IMR-90 (cell line): Measurements from ENCODE around the gene CFAP69. TPM values are rescaled to one million over a fixed set of nuclear protein-coding genes. Genes with fewer than 3 reads are reported as not detected.
A peak's percentile ranks its signal among the peaks of the same experiment; 100 is the strongest.

ENCODE experiments used
- ATAC-seq: fragments of 200-7000 bp; cut with Tn5 transposase; 2 replicates; pipeline ENCODE4 v1.9.1; 2020; ENCODE audit warnings: low read depth, mild to moderate bottlenecking, moderate library complexity
- BruUV-seq: library from RNA; stranded (reverse); fragments of 400-500 nt; replicated peaks from 2 replicates; lab custom pipeline; 2021; lab: Mats Ljungman, UMichigan
- CTCF ChIA-PET: fragments of 300-600 bp; formaldehyde crosslinking; extraction: SDS; loops from one replicate; lab custom pipeline; 2021; ENCODE audit warnings: antibody characterized with exemption; lab: Yijun Ruan, JAX
- POLR2A ChIA-PET: fragments of 300-600 bp; sonication (Branson Sonifier 250); formaldehyde crosslinking; loops from one replicate; lab custom pipeline; 2022; ENCODE audit warnings: antibody characterized with exemption; ENCODE audit not compliant: unreplicated experiment; lab: Charles Lee
- DNase-seq: peaks from one replicate; pipeline ENCODE4 v3.0.0; 2013
- H2AFZ ChIP-seq: replicated peaks from 2 replicates; pipeline ENCODE3; 2013; ENCODE audit warnings: low read length, mild to moderate bottlenecking; ENCODE audit not compliant: poor library complexity
- H2AK5ac ChIP-seq: 2 replicates; pipeline ENCODE4 v1.6.1; 2013; ENCODE audit warnings: low read depth, low read length, inconsistent platforms
- H2AK9ac ChIP-seq: replicated peaks from 2 replicates; pipeline ENCODE3; 2013; ENCODE audit warnings: mild to moderate bottlenecking, low read depth, low read length, moderate library complexity; ENCODE audit not compliant: poor library complexity
- H2BK120ac ChIP-seq: 2 replicates; pipeline ENCODE4 v1.6.1; 2013; ENCODE audit warnings: low read depth, low read length, inconsistent platforms
- H2BK15ac ChIP-seq: 3 replicates; pipeline ENCODE4 v1.6.1; 2013; ENCODE audit warnings: low read depth, low read length, inconsistent platforms
- H2BK20ac ChIP-seq: 2 replicates; pipeline ENCODE4 v1.6.1; 2013; ENCODE audit warnings: low read depth, mild to moderate bottlenecking, inconsistent platforms, low read length, moderate library complexity
- H2BK5ac ChIP-seq: 2 replicates; pipeline ENCODE4 v1.6.1; 2013; ENCODE audit warnings: mild to moderate bottlenecking, low read depth, low read length, inconsistent platforms; ENCODE audit not compliant: poor library complexity, severe bottlenecking
- H3K14ac ChIP-seq: replicated peaks from 2 replicates; pipeline ENCODE4 v1.6.1; 2013; ENCODE audit warnings: low read depth, low read length, inconsistent platforms
- H3K18ac ChIP-seq: 2 replicates; pipeline ENCODE4 v1.6.1; 2013; ENCODE audit warnings: low read depth, low read length, control low read depth
- H3K23ac ChIP-seq: 2 replicates; pipeline ENCODE4 v1.6.1; 2013; ENCODE audit warnings: low read depth, low read length, inconsistent platforms
- H3K27ac ChIP-seq: 2 replicates; pipeline ENCODE4 v1.5.1; 2013; ENCODE audit warnings: mild to moderate bottlenecking, control low read depth, low read length; ENCODE audit not compliant: insufficient read depth
- H3K27me3 ChIP-seq: 2 replicates; pipeline ENCODE4 v1.6.1; 2013; ENCODE audit warnings: low read length; ENCODE audit not compliant: control insufficient read depth, insufficient read depth
- H3K36me3 ChIP-seq: 2 replicates; pipeline ENCODE4 v1.6.1; 2013; ENCODE audit warnings: low read length, mixed read lengths; ENCODE audit not compliant: control insufficient read depth, insufficient read depth
- H3K4ac ChIP-seq: 2 replicates; pipeline ENCODE4 v1.6.1; 2013; ENCODE audit warnings: low read depth, low read length, inconsistent platforms
- H3K4me1 ChIP-seq: 2 replicates; pipeline ENCODE4 v1.6.1; 2013; ENCODE audit warnings: low read length, mixed read lengths; ENCODE audit not compliant: control insufficient read depth, insufficient read depth
- H3K4me2 ChIP-seq: 2 replicates; pipeline ENCODE4 v1.6.1; 2013; ENCODE audit warnings: low read depth, mild to moderate bottlenecking, control low read depth, low read length, moderate library complexity
- H3K4me3 ChIP-seq: 2 replicates; pipeline ENCODE4 v1.5.1; 2013; ENCODE audit warnings: low read depth, mild to moderate bottlenecking, control low read depth, low read length, moderate library complexity; ENCODE audit not compliant: insufficient read depth
- H3K56ac ChIP-seq: 2 replicates; pipeline ENCODE4 v1.6.1; 2013; ENCODE audit warnings: low read length, inconsistent platforms; ENCODE audit not compliant: insufficient read depth; ENCODE audit errors: extremely low read depth
- H3K79me1 ChIP-seq, 2 experiments: 2 replicates each; pipeline ENCODE4 v1.6.1; 2013; ENCODE audit warnings: low read length in 2 of 2, inconsistent platforms in 1 of 2, low read depth in 1 of 2
- H3K9ac ChIP-seq: 2 replicates; pipeline ENCODE4 v1.6.1; 2013; ENCODE audit warnings: low read depth, low read length, control low read depth
- H3K9me1 ChIP-seq: 2 replicates; pipeline ENCODE4 v1.6.1; 2013; ENCODE audit warnings: low read length, inconsistent platforms; ENCODE audit not compliant: insufficient read depth
- H3K9me3 ChIP-seq: 2 replicates; pipeline ENCODE4 v1.6.1; 2013; ENCODE audit warnings: low read length; ENCODE audit not compliant: control insufficient read depth, insufficient read depth
- H4K20me1 ChIP-seq: 2 replicates; pipeline ENCODE4 v1.6.1; 2013; ENCODE audit warnings: low read length, inconsistent platforms; ENCODE audit not compliant: insufficient read depth
- H4K5ac ChIP-seq: 2 replicates; pipeline ENCODE4 v1.6.1; 2013; ENCODE audit warnings: mild to moderate bottlenecking, low read depth, low read length, control low read depth
- H4K8ac ChIP-seq, 2 experiments: 2 replicates each; pipeline ENCODE4 v1.6.1; 2013; ENCODE audit warnings: low read depth in 2 of 2, low read length in 2 of 2, control low read depth in 1 of 2, inconsistent platforms in 1 of 2
- H4K91ac ChIP-seq: 2 replicates; pipeline ENCODE4 v1.6.1; 2013; ENCODE audit warnings: low read depth, low read length, inconsistent platforms; ENCODE audit not compliant: insufficient read depth
- CEBPB ChIP-seq: IDR thresholded peaks from 2 replicates; pipeline ENCODE4 v1.6.1; 2012; ENCODE audit warnings: low read depth, low read length, improper control_type of control experiment
- MAFK ChIP-seq: IDR thresholded peaks from 2 replicates; pipeline ENCODE4 v1.6.1; 2012; ENCODE audit warnings: low read depth, low read length, improper control_type of control experiment
- MAZ ChIP-seq: IDR thresholded peaks from 2 replicates; pipeline ENCODE4 v1.6.1; 2012; ENCODE audit warnings: low read depth, mild to moderate bottlenecking, low read length, improper control_type of control experiment, moderate library complexity, borderline replicate concordance
- POLR2A ChIP-seq: IDR thresholded peaks from 2 replicates; pipeline ENCODE4 v1.6.1; 2012; ENCODE audit warnings: mild to moderate bottlenecking, low read depth, low read length
- SMC3 ChIP-seq: fragments of 150-350 bp; IDR thresholded peaks from 2 replicates; pipeline ENCODE4 v1.6.1; 2016; ENCODE audit warnings: low read depth, mild to moderate bottlenecking, antibody characterized with exemption, low read length, moderate library complexity
- WGBS, 2 experiments: methylation state at CpG; one replicate each; pipeline versions ENCODE4 v1.1.5 to v1.1.7; 2013; ENCODE audit warnings: missing lambda C conversion rate in 2 of 2; ENCODE audit not compliant: insufficient read length in 1 of 2; ENCODE audit errors: extremely low coverage in 2 of 2; 5-methylcytosine and 5-hydroxymethylcytosine counted together
- dilution Hi-C: fragments of 300-500 bp; cut with HindIII; formaldehyde crosslinking; loops from one replicate; pipeline ENCODE4 v1.14.3; 2018; ENCODE audit warnings: low sequenced_read_pairs; ENCODE audit not compliant: unreplicated experiment
- in situ Hi-C: fragments of 300-500 bp; cut with MboI; formaldehyde crosslinking; loops from 3 replicates; pipeline ENCODE4 v1.14.3; 2019; ENCODE audit warnings: low sequenced_read_pairs, inconsistent platforms, mixed read lengths
- intact Hi-C: fragments of 100-400 bp; cut with micrococcal nuclease; formaldehyde crosslinking; loops from 2 replicates; pipeline ENCODE4 v1.10.0; 2022
- polyA plus RNA-seq, 3 experiments: library from polyadenylated mRNA; depleted of rRNA; stranded (reverse); fragments of >200 nt; gene quantifications; 2 replicates each; pipeline ENCODE4 v1.2.3, GENCODE V29; 2012; ENCODE audit warnings: low replicate concordance in 1 of 3
- total RNA-seq: library from RNA; depleted of rRNA; stranded (reverse); fragments of >200 nt; gene quantifications from 2 replicates; pipeline ENCODE4 v1.2.3, GENCODE V29; 2012
- TF ChIP-seq, protein P1 (sequence below): fragments of 150-350 bp; IDR thresholded peaks from 2 replicates; pipeline ENCODE4 v1.6.1; 2017; ENCODE audit warnings: mild to moderate bottlenecking, antibody characterized with exemption, low read length, low read depth
- TF ChIP-seq, protein P2 (sequence below): conservative IDR thresholded peaks from 2 replicates; pipeline ENCODE4 v1.5.1; 2012; ENCODE audit warnings: mild to moderate bottlenecking, low read depth, low read length, improper control_type of control experiment
- TF ChIP-seq, protein P3 (sequence below): fragments of 150-350 bp; IDR thresholded peaks from 2 replicates; pipeline ENCODE4 v1.6.1; 2016; ENCODE audit warnings: low read depth, mild to moderate bottlenecking, low read length, moderate library complexity, borderline replicate concordance

CFAP69 gene
- total and polyA plus RNA-seq, 2 of the 4 experiments (the other 2 are of a cell fraction) = 0.72 to 0.86 TPM

DNA sequence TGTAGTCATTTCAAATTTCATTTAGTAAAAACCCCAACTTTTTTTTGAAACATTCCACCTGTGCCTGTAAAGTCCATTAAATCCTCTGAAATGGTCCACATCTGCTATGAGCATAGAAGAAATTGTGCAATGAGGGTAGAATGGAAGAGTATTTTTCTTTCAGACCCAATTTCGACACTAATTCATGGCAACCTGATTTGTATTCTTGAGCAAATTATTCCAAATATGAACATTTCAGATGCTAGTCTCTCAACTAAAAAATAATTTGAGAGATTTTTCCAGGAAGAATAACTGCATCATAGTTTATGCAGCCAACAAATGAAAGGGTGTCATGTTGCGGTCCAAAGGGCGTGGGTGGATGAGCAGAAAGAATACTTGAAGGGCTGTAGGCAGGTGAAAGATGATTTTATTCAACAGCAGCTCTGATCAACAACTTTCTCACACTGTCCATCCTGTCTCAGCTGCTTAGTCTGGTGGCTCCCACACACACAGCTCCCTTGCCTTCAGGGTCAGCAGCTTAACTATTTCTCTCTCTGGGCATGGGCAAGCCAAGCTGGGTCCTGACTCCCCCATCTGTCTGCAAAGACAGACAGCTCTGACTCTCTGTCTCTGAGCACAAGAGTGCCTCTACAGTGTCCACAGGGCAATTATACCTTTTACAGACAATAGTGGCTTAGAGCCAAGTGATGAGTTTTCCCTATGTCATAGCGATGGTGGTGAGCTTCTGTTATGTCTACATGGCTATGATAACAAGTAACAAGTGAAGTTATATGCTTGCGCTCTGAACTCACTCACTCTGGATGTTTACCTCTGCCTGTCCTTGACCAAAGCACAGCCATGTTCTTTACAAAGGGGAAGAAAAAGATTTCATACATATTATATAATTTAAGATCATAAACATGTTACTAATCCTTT, 21.9 kb upstream of the CFAP69 start:
- Histone ChIP-seq H3K18ac (no peak overlapping the region), H3K27me3 (no peaks in the 10 kb centered on the region), H4K91ac (no peak overlapping the region), H3K14ac (no peak overlapping the region), H2AFZ (no peak overlapping the region), H3K4me3 (no peak overlapping the region), H3K4ac (no peak overlapping the region), H3K4me2 (no peak overlapping the region), H3K9me3 (no peaks in the 10 kb centered on the region), H4K5ac (no peak overlapping the region), H3K9me1 (no peaks in the 10 kb centered on the region), H4K20me1 (no peaks in the 10 kb centered on the region), H2AK9ac (no peak overlapping the region), H3K79me1 (no peaks in the 10 kb centered on the region; a peak in 1 of 4 replicates), H3K23ac (no peak overlapping the region), H2BK20ac (no peak overlapping the region), H2AK5ac (no peak overlapping the region), H2BK15ac (no peak overlapping the region), H3K9ac (no peak overlapping the region), H2BK120ac (no peak overlapping the region), H3K36me3 (no peaks in the 10 kb centered on the region), H3K27ac (peak overlapping the region; percentile 1; the same call in 1 of the 2 replicates), H3K56ac (no peak overlapping the region), H2BK5ac (no peak overlapping the region), H3K4me1 (no peaks in the 10 kb centered on the region), H4K8ac (no peak overlapping the region)
- intact Hi-C loops = no loop called here
- TF ChIP-seq MAZ (no peak), CEBPB (peak; percentile 62), SMC3 (no peak), POLR2A (no peak), MAFK (no peak)
- TF ChIP-seq, protein P1, sequence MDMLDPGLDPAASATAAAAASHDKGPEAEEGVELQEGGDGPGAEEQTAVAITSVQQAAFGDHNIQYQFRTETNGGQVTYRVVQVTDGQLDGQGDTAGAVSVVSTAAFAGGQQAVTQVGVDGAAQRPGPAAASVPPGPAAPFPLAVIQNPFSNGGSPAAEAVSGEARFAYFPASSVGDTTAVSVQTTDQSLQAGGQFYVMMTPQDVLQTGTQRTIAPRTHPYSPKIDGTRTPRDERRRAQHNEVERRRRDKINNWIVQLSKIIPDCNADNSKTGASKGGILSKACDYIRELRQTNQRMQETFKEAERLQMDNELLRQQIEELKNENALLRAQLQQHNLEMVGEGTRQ = no peak
- TF ChIP-seq, protein P2, sequence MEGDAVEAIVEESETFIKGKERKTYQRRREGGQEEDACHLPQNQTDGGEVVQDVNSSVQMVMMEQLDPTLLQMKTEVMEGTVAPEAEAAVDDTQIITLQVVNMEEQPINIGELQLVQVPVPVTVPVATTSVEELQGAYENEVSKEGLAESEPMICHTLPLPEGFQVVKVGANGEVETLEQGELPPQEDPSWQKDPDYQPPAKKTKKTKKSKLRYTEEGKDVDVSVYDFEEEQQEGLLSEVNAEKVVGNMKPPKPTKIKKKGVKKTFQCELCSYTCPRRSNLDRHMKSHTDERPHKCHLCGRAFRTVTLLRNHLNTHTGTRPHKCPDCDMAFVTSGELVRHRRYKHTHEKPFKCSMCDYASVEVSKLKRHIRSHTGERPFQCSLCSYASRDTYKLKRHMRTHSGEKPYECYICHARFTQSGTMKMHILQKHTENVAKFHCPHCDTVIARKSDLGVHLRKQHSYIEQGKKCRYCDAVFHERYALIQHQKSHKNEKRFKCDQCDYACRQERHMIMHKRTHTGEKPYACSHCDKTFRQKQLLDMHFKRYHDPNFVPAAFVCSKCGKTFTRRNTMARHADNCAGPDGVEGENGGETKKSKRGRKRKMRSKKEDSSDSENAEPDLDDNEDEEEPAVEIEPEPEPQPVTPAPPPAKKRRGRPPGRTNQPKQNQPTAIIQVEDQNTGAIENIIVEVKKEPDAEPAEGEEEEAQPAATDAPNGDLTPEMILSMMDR = no peak
- TF ChIP-seq, protein P3, sequence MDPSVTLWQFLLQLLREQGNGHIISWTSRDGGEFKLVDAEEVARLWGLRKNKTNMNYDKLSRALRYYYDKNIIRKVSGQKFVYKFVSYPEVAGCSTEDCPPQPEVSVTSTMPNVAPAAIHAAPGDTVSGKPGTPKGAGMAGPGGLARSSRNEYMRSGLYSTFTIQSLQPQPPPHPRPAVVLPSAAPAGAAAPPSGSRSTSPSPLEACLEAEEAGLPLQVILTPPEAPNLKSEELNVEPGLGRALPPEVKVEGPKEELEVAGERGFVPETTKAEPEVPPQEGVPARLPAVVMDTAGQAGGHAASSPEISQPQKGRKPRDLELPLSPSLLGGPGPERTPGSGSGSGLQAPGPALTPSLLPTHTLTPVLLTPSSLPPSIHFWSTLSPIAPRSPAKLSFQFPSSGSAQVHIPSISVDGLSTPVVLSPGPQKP = no peak
- no CpG with 5 or more reads among the region's 5 CpGs for WGBS, 2 experiments
- ATAC-seq (0 out of 2 replicates have a peak, but pooled peaks have one; percentile 21), DNase-seq (peak; percentile 68)
- dilution Hi-C loops = no loop called here
- in situ Hi-C loops = no loop called here
- POLR2A ChIA-PET = no interaction called here
- no TSS peak for BruUV-seq
- CTCF ChIA-PET = interaction anchor here (2.2 kb wide), 1 partner anchor 11 kb away, joined by 6 read pairs; the partner anchor contains the start of gene STEAP2
